Muscle layer of duodenum (tissue), 2 donors: ENCODE measurements around the gene GPR162.
"Not testable (repeated sequence)": the region's sequence is repeated elsewhere in the genome, so short reads cannot be mapped to it uniquely, and the experiment has no call there.

ENCODE experiments used
- H3K27ac ChIP-seq: one replicate; pipeline ENCODE4 v1.7.0; 2013; ENCODE audit warnings: mild to moderate bottlenecking, low read length
- H3K27me3 ChIP-seq: one replicate; pipeline ENCODE4 v1.7.0; 2013; ENCODE audit warnings: low read depth, mild to moderate bottlenecking, control low read depth, low read length
- H3K36me3 ChIP-seq, 2 donors: one replicate each; pipeline ENCODE4 v1.7.0; 2013; ENCODE audit warnings: low read length in 2 of 2, control low read depth in 1 of 2, mild to moderate bottlenecking in 1 of 2; ENCODE audit not compliant: insufficient read depth in 2 of 2, control insufficient read depth in 1 of 2
- H3K4me1 ChIP-seq, 2 donors: one replicate each; pipeline ENCODE4 v1.7.0; 2013; ENCODE audit warnings: low read length in 2 of 2, mild to moderate bottlenecking in 2 of 2, control low read depth in 1 of 2, moderate library complexity in 1 of 2; ENCODE audit not compliant: insufficient read depth in 2 of 2, control insufficient read depth in 1 of 2
- H3K4me3 ChIP-seq, 2 donors: one replicate each; pipeline ENCODE4 v1.7.0; 2013; ENCODE audit warnings: low read length in 2 of 2, low read depth in 1 of 2, mild to moderate bottlenecking in 1 of 2
- H3K9me3 ChIP-seq, 2 donors: one replicate each; pipeline ENCODE4 v1.7.0; 2013; ENCODE audit warnings: low read length in 2 of 2, control low read depth in 1 of 2, mild to moderate bottlenecking in 1 of 2; ENCODE audit not compliant: control insufficient read depth in 1 of 2
- donor health status: healthy.

Gene GPR162

GRCh38 chr12:6872073-6873048, 50.7 kb downstream of the GPR162 start:
- Histone ChIP-seq H3K27ac (peak overlapping the region; percentile 75), H3K4me3 (peak overlapping the region; percentile 86 to 97), H3K9me3 (no peaks in the 10 kb centered on the region), H3K36me3 (peaks cover 10 to 11% of the 10 kb centered on the region in 2 donors), H3K27me3 (no peaks in the 10 kb centered on the region), H3K4me1 (peaks cover 19 to 43% of the 10 kb centered on the region in 2 donors)

- Histone ChIP-seq H3K4me3 (peak within 1 kb of the TSS; percentile 86 to 97), H3K4me1 (peaks cover 16 to 40% of the 10 kb centered on the region in 2 donors), H3K27me3 (no peaks in the 10 kb centered on the region), H3K27ac (peak within 1 kb of the TSS; percentile 76), H3K36me3 (peaks cover 10 to 11% of the 10 kb centered on the region in 2 donors), H3K9me3 (no peaks in the 10 kb centered on the region)
Observed at GRCh38 chr12:6873094-6874014, 51.7 kb downstream of the GPR162 start, which contains the start of gene SPSB2. SPSB2 (minus strand) TSS chr12:6873303; CDS start chr12:6872901, 402 bp downstream.

DNA sequence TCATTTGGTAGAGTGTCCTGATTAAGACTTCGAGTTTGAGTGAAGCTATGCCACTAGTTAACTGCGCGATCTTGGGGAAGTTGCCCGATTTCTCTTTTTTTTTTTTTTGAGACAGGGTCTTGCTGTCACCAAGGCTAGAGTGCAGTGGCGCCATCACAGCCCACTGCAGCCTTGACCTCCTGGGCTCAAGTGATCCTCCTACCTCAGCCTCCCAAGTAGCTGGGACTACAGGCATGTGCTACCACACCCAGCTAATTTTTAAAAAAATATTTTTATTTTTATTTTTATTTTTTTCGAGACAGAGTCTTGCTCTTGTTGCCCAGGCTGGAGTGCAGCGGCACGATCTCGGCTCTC, 52.4 kb downstream of the GPR162 start:
- peak overlapping the region; percentile 76 for H3K27ac ChIP-seq
- H3K4me1 ChIP-seq, result peaks cover 10 to 34% of the 10 kb centered on the region in 2 donors
- H3K36me3 ChIP-seq, result peaks cover 10 to 11% of the 10 kb centered on the region in 2 donors
- peak overlapping the region; percentile 86 to 97 for H3K4me3 ChIP-seq
- not testable (repeated sequence) for H3K27me3 ChIP-seq, H3K9me3 ChIP-seq
